H9 (cell line): ENCODE measurements around the gene FYN. TPM values are rescaled to one million over a fixed set of nuclear protein-coding genes. Genes with fewer than 3 reads are reported as not detected.
A peak's percentile ranks its signal among the peaks of the same experiment; 100 is the strongest.

ENCODE experiments used
- DNase-seq: peaks from one replicate; pipeline ENCODE4 v3.0.0-alpha.2; 2017
- H2AFZ ChIP-seq: one replicate; pipeline ENCODE4 v1.6.1; 2013; ENCODE audit warnings: mild to moderate bottlenecking, low read length, control low read depth, moderate library complexity
- H2AK5ac ChIP-seq: 2 replicates; pipeline ENCODE4 v1.6.1; 2013; ENCODE audit warnings: low read length, control low read depth, mixed read lengths; ENCODE audit not compliant: insufficient read length
- H2BK120ac ChIP-seq: one replicate; pipeline ENCODE4 v1.6.1; 2013; ENCODE audit warnings: low read depth, mild to moderate bottlenecking, low read length, control low read depth, inconsistent platforms; ENCODE audit not compliant: poor library complexity, severe bottlenecking
- H2BK12ac ChIP-seq: 2 replicates; pipeline ENCODE4 v1.6.1; 2013; ENCODE audit warnings: low read length, control low read depth, mixed read lengths, low read depth; ENCODE audit not compliant: insufficient read length
- H2BK15ac ChIP-seq: 2 replicates; pipeline ENCODE4 v1.6.1; 2013; ENCODE audit warnings: low read depth, low read length, control low read depth
- H2BK20ac ChIP-seq: one replicate; pipeline ENCODE4 v1.6.1; 2013; ENCODE audit warnings: low read depth, mild to moderate bottlenecking, low read length, control low read depth, inconsistent platforms; ENCODE audit not compliant: poor library complexity, severe bottlenecking
- H2BK5ac ChIP-seq: 2 replicates; pipeline ENCODE4 v1.6.1; 2013; ENCODE audit warnings: low read length, control low read depth, mixed read lengths; ENCODE audit not compliant: insufficient read length
- H3K14ac ChIP-seq: 2 replicates; pipeline ENCODE4 v1.6.1; 2013; ENCODE audit warnings: low read length, control low read depth; ENCODE audit not compliant: insufficient read depth
- H3K18ac ChIP-seq: 2 replicates; pipeline ENCODE4 v1.6.1; 2013; ENCODE audit warnings: low read depth, mild to moderate bottlenecking, mixed read lengths, low read length, control low read depth; ENCODE audit not compliant: insufficient read length
- H3K23ac ChIP-seq: 2 replicates; pipeline ENCODE4 v1.6.1; 2013; ENCODE audit warnings: low read length, control low read depth, mixed read lengths, low read depth; ENCODE audit not compliant: insufficient read length
- H3K23me2 ChIP-seq: 2 replicates; pipeline ENCODE4 v1.6.1; 2013; ENCODE audit warnings: low read depth, mild to moderate bottlenecking, mixed read lengths, low read length, control low read depth; ENCODE audit not compliant: insufficient read length, poor library complexity, severe bottlenecking
- H3K27ac ChIP-seq: 2 replicates; pipeline ENCODE4 v1.5.1; 2013; ENCODE audit warnings: low read length, control low read depth, mixed read lengths, low read depth; ENCODE audit not compliant: insufficient read length
- H3K27me3 ChIP-seq: 2 replicates; pipeline ENCODE4 v1.6.1; 2013; ENCODE audit warnings: low read length, control low read depth, inconsistent platforms; ENCODE audit not compliant: insufficient read depth
- H3K4ac ChIP-seq: 2 replicates; pipeline ENCODE4 v1.6.1; 2013; ENCODE audit warnings: low read depth, mild to moderate bottlenecking, control low read depth, inconsistent platforms, low read length, moderate library complexity
- H3K4me1 ChIP-seq: 2 replicates; pipeline ENCODE4 v1.6.1; 2013; ENCODE audit warnings: low read length, control low read depth, inconsistent platforms; ENCODE audit not compliant: insufficient read depth
- H3K4me2 ChIP-seq: 2 replicates; pipeline ENCODE4 v1.6.1; 2013; ENCODE audit warnings: low read length, control low read depth, mixed read lengths; ENCODE audit not compliant: insufficient read length, insufficient read depth
- H3K56ac ChIP-seq: 2 replicates; pipeline ENCODE4 v1.6.1; 2013; ENCODE audit warnings: low read depth, mild to moderate bottlenecking, mixed read lengths, low read length, control low read depth; ENCODE audit not compliant: insufficient read length
- H3K79me1 ChIP-seq: 2 replicates; pipeline ENCODE4 v1.6.1; 2013; ENCODE audit warnings: low read depth, mild to moderate bottlenecking, moderate library complexity, low read length, control low read depth, inconsistent platforms; ENCODE audit not compliant: insufficient read depth, poor library complexity, severe bottlenecking
- H3K79me2 ChIP-seq: 2 replicates; pipeline ENCODE4 v1.6.1; 2013; ENCODE audit warnings: low read length, control low read depth, inconsistent platforms; ENCODE audit not compliant: insufficient read depth
- H3K9ac ChIP-seq: 2 replicates; pipeline ENCODE4 v1.6.1; 2013; ENCODE audit warnings: low read length, control low read depth, mixed read lengths; ENCODE audit not compliant: insufficient read length; ENCODE audit errors: extremely low read depth
- H3K9me3 ChIP-seq: one replicate; pipeline ENCODE4 v1.6.1; 2013; ENCODE audit warnings: low read depth, low read length, inconsistent platforms; ENCODE audit not compliant: control insufficient read depth
- H3T11ph ChIP-seq: one replicate; pipeline ENCODE4 v1.6.1; 2013; ENCODE audit warnings: mild to moderate bottlenecking, low read length, control low read depth, inconsistent platforms
- H4K20me1 ChIP-seq: one replicate; pipeline ENCODE4 v1.6.1; 2013; ENCODE audit not compliant: control insufficient read depth, insufficient read length, insufficient read depth
- H4K5ac ChIP-seq: 2 replicates; pipeline ENCODE4 v1.6.1; 2013; ENCODE audit warnings: low read depth, mild to moderate bottlenecking, mixed read lengths, low read length, control low read depth; ENCODE audit not compliant: insufficient read length
- H4K8ac ChIP-seq: replicated peaks from 2 replicates; pipeline ENCODE4 v1.6.1; 2013; ENCODE audit warnings: low read length, control low read depth, mixed read lengths, low read depth; ENCODE audit not compliant: insufficient read length
- H4K91ac ChIP-seq: 2 replicates; pipeline ENCODE4 v1.6.1; 2013; ENCODE audit warnings: low read depth, mild to moderate bottlenecking, moderate library complexity, mixed read lengths, low read length, control low read depth; ENCODE audit not compliant: insufficient read length
- H3K27ac Mint-ChIP-seq, 3 experiments: 2 replicates in 2 of 3; 3 replicates in 1 of 3; pipeline ENCODE4 v1.8.0; 2020 to 2021; ENCODE audit warnings: mixed read lengths in 3 of 3, mild to moderate bottlenecking in 1 of 3, moderate library complexity in 1 of 3
- H3K27me3 Mint-ChIP-seq: 2 replicates; pipeline ENCODE4 v1.8.0; 2021; ENCODE audit warnings: low read depth, mild to moderate bottlenecking, moderate library complexity, mixed read lengths
- H3K36me3 Mint-ChIP-seq, 3 experiments: 2 replicates in 2 of 3; 3 replicates in 1 of 3; pipeline ENCODE4 v1.8.0; 2020 to 2021; ENCODE audit warnings: low read depth in 3 of 3, mixed read lengths in 3 of 3; ENCODE audit not compliant: insufficient read depth in 1 of 3
- H3K4me1 Mint-ChIP-seq, 2 experiments: 2 replicates each; pipeline ENCODE4 v1.8.0; 2020; ENCODE audit warnings: mixed read lengths in 2 of 2
- H3K4me3 Mint-ChIP-seq, 2 experiments: 2 replicates in 1 of 2; 3 replicates in 1 of 2; pipeline ENCODE4 v1.8.0; 2020 to 2021; ENCODE audit warnings: mild to moderate bottlenecking in 2 of 2, mixed read lengths in 2 of 2, moderate library complexity in 1 of 2
- H3K9me3 Mint-ChIP-seq, 2 experiments: 2 replicates in 1 of 2; 3 replicates in 1 of 2; pipeline ENCODE4 v1.8.0; 2020; ENCODE audit warnings: mild to moderate bottlenecking in 2 of 2, mixed read lengths in 2 of 2, moderate library complexity in 1 of 2
- CTCF ChIP-seq: fragments of 200-600 bp; sonication (generic); conservative IDR thresholded peaks from 3 replicates; pipeline ENCODE4 v1.8.0; 2021; ENCODE audit warnings: antibody characterized with exemption, mild to moderate bottlenecking
- WGBS: extraction: QIAGEN DNeasy Blood & Tissue Kit; methylation state at CpG from one replicate; pipeline ENCODE4 v1.1.7; 2013; ENCODE audit warnings: missing lambda C conversion rate, low lambda C conversion rate, mixed read lengths; ENCODE audit not compliant: insufficient read length; ENCODE audit errors: extremely low coverage; 5-methylcytosine and 5-hydroxymethylcytosine counted together
- total RNA-seq: library from RNA; stranded (reverse); gene quantifications from 2 replicates; pipeline ENCODE4 v1.2.1, GENCODE V29; 2021

FYN gene
- total RNA-seq, 1 experiment from 2014 or later = 64.8 TPM

- no peaks in the 10 kb centered on the region for H3K9me3 ChIP-seq
- no peak overlapping the region for H3K56ac ChIP-seq
- H3K36me3 Mint-ChIP-seq = peaks cover 7 to 21% (median 17%) of the 10 kb centered on the region in 3 experiments; a peak in 6 of 7 replicates
- no peak overlapping the region for H3K4me3 Mint-ChIP-seq
- peak; percentile 60 for TF ChIP-seq CTCF
- no peak overlapping the region for H4K8ac ChIP-seq
- H3K27me3 ChIP-seq = no peaks in the 10 kb centered on the region
- H2BK20ac ChIP-seq = no peak overlapping the region
- no peak overlapping the region for H3K4me2 ChIP-seq
- DNase-seq = no peak
- no peak overlapping the region for H2BK5ac ChIP-seq
- no peak overlapping the region for H4K91ac ChIP-seq
- peaks cover 33 to 46% of the 10 kb centered on the region in 2 experiments for H3K4me1 Mint-ChIP-seq
- H2AK5ac ChIP-seq = no peak overlapping the region
- H3K27me3 Mint-ChIP-seq = no peaks in the 10 kb centered on the region
- H4K20me1 ChIP-seq = no peaks in the 10 kb centered on the region
- no peak overlapping the region for H2BK120ac ChIP-seq
- no peak overlapping the region for H3K27ac ChIP-seq
- peaks cover 8% of the 10 kb centered on the region; the same call in 1 of the 2 replicates for H3K4me1 ChIP-seq
- H3K23ac ChIP-seq = no peak overlapping the region
- H3K9ac ChIP-seq = no peak overlapping the region
- no peak overlapping the region for H2AFZ ChIP-seq
- H3K9me3 Mint-ChIP-seq = no peaks in the 10 kb centered on the region
- H3K18ac ChIP-seq = no peak overlapping the region
- H3K14ac ChIP-seq = no peak overlapping the region
- WGBS = no CpG with 5 or more reads among the region's 5 CpGs
- H2BK12ac ChIP-seq = no peak overlapping the region
- H2BK15ac ChIP-seq = no peak overlapping the region
- no peak overlapping the region for H3T11ph ChIP-seq
- H3K4ac ChIP-seq = no peak overlapping the region
- H4K5ac ChIP-seq = no peak overlapping the region
- no peaks in the 10 kb centered on the region for H3K23me2 ChIP-seq
- H3K79me1 ChIP-seq = no peaks in the 10 kb centered on the region
- H3K79me2 ChIP-seq = no peaks in the 10 kb centered on the region
- H3K27ac Mint-ChIP-seq = peak overlapping the region in 2 of 3 experiments; percentile 58 to 61; a peak in 3 of 7 replicates
Observed at GRCh38 chr6:111668410-111668809, 204.8 kb downstream of the FYN start.
